Measurements from ENCODE around the gene CFAP45. TPM values are rescaled to one million over a fixed set of nuclear protein-coding genes. Genes with fewer than 3 reads are reported as not detected.

The CFAP45 gene
- polyA plus RNA-seq, 1 of the 3 experiments (the other 2 are of a cell fraction) = 0.74 TPM

DNA sequence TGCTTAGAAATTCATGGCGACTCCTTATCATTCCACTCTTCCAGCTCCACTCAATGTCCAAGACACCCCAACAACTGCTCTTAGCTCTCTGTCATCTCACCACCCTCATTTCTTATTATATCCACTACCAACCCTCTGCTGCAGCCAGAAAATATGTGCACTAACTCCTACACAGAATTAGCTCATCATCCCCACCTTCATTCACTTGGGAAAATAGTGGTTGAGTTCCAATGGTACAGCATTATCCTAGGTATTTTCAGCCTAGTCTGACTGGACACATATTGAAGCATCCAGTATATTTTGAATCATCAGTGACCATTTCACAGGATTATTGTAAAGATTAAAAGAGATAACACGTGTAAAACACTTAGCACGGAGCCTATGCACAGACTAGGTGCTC is 20.8 kb downstream of the CFAP45 start:
- ChIA-PET CTCF (interaction anchor here (2.0 to 6.7 kb wide), 3 partner anchors 12 to 81 kb away, joined by 9 to 76 read pairs (median 34); no protein-coding TSS in a partner anchor), POLR2A (no interaction called here)
- H2AFZ ChIP-seq (ENCODE audit: low read depth) = no peak overlapping the region
- whole genome bisulfite sequencing (ENCODE audit: low lambda C conversion rate) = 96% methylated on average over 3 of the region's 3 CpGs
- no peak overlapping the region for H3K9ac ChIP-seq
- no peaks in the 10 kb centered on the region for H3K79me2 ChIP-seq (ENCODE audit: insufficient read depth)
- H3K27me3 ChIP-seq (ENCODE audit: insufficient read depth) = no peaks in the 10 kb centered on the region
- no peaks in the 10 kb centered on the region for H3K36me3 ChIP-seq (replicated peaks in 1 of 2; ENCODE audit: control insufficient read depth in 1 of 2, insufficient read depth in 2 of 2, low read length in 1 of 2)
- peaks cover 14 to 16% of the 10 kb centered on the region in 2 experiments; a peak in 2 of 4 replicates for H3K4me1 ChIP-seq (ENCODE audit: control insufficient read depth in 1 of 2, insufficient read depth in 2 of 2, low read depth in 1 of 2, low read length in 1 of 2)
- H3K4me3 ChIP-seq (ENCODE audit: low read depth in 2 of 2, low read length in 1 of 2) = no peak overlapping the region
- H3K4me2 ChIP-seq = no peak overlapping the region
- TF ChIP-seq RCOR1 (IDR thresholded peaks at IDR 0.05; ENCODE audit: low read length) (no peak), TAF1 (IDR thresholded peaks at IDR 0.05; ENCODE audit: borderline replicate concordance, low read depth, low read length) (no peak), JUND (IDR thresholded peaks at IDR 0.05) (no peak), FOXJ3 (CRISPR knock-in tag; IDR thresholded peaks at IDR 0.05) (no peak), TCF12 (IDR thresholded peaks at IDR 0.05) (no peak), GABPA (IDR thresholded peaks at IDR 0.05; ENCODE audit: low read depth) (no peak), RFX5 (IDR thresholded peaks at IDR 0.05; ENCODE audit: low read length) (no peak), POLR2AphosphoS5 (IDR thresholded peaks at IDR 0.05; ENCODE audit: low read depth, low read length) (no peak), NRF1 (IDR thresholded peaks at IDR 0.05; ENCODE audit: low read depth, low read length) (no peak), MEF2A (IDR thresholded peaks at IDR 0.05; ENCODE audit: borderline replicate concordance, low read depth) (no peak), FOXM1 (IDR thresholded peaks at IDR 0.05; ENCODE audit: low read depth) (no peak)
- TF ChIP-seq, protein P1, sequence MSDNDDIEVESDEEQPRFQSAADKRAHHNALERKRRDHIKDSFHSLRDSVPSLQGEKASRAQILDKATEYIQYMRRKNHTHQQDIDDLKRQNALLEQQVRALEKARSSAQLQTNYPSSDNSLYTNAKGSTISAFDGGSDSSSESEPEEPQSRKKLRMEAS (IDR thresholded peaks at IDR 0.05; ENCODE audit: low read depth) = no peak
- TF ChIP-seq, protein P2, sequence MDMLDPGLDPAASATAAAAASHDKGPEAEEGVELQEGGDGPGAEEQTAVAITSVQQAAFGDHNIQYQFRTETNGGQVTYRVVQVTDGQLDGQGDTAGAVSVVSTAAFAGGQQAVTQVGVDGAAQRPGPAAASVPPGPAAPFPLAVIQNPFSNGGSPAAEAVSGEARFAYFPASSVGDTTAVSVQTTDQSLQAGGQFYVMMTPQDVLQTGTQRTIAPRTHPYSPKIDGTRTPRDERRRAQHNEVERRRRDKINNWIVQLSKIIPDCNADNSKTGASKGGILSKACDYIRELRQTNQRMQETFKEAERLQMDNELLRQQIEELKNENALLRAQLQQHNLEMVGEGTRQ (IDR thresholded peaks at IDR 0.05; ENCODE audit: borderline replicate concordance, low read depth, low read length) = no peak
- TF ChIP-seq, protein P3, sequence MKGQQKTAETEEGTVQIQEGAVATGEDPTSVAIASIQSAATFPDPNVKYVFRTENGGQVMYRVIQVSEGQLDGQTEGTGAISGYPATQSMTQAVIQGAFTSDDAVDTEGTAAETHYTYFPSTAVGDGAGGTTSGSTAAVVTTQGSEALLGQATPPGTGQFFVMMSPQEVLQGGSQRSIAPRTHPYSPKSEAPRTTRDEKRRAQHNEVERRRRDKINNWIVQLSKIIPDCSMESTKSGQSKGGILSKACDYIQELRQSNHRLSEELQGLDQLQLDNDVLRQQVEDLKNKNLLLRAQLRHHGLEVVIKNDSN (IDR thresholded peaks at IDR 0.05; ENCODE audit: borderline replicate concordance, low read depth) = no peak
- DNase-seq = no peak
- H3K27ac ChIP-seq (ENCODE audit: low read depth in 2 of 2, low read length in 1 of 2) = no peak overlapping the region
- H3K9me3 ChIP-seq = no peaks in the 10 kb centered on the region
- no peaks in the 10 kb centered on the region for H3K9me2 ChIP-seq
- H3F3A ChIP-seq (replicated peaks; ENCODE audit: insufficient read depth) = peaks cover 5% of the 10 kb centered on the region
- no peaks in the 10 kb centered on the region for H4K20me1 ChIP-seq (ENCODE audit: insufficient read depth)

DNA sequence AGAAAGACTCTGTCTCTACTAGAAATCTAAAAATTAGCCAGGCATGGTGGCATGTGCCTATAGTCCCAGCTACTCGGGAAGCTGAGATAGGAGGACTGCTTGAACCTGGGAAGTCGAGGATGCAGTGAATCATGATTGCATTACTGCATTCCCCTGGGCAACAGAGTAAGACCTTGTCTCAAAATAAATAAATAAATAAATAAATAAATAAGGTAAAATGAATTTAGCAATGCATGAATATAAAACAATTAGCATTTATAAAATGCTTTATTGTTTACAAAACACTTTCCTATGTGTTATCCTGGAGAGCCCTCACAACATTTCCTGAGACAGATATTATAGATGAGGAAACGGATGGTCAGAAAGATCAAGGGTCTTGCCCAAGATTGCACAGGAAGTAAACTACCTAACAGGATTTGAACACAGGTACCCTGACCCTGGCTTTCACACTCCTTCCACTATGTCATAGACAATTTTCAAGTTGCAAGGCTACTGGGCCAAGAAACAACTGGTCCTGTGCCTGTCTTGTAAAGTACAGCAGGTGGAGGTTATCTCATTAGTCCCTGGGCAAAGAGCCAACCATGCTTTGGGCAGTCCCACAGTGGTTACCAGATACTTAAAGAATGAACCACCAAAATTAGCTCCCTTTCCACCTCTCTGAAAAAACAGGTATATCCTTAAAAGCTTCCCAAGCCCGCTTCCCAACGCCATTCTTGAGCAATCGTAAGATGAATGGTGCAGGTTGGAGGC is 22.1 kb downstream of the CFAP45 start:
- Histone ChIP-seq H4K20me1 (ENCODE audit: insufficient read depth) (no peaks in the 10 kb centered on the region), H3K79me2 (ENCODE audit: insufficient read depth) (no peaks in the 10 kb centered on the region), H3K36me3 (replicated peaks in 1 of 2; ENCODE audit: control insufficient read depth in 1 of 2, insufficient read depth in 2 of 2, low read length in 1 of 2) (no peaks in the 10 kb centered on the region), H3K4me2 (no peak overlapping the region), H3K27me3 (ENCODE audit: insufficient read depth) (no peaks in the 10 kb centered on the region), H3K9me3 (no peaks in the 10 kb centered on the region), H3K9ac (no peak overlapping the region), H3K4me1 (ENCODE audit: control insufficient read depth in 1 of 2, insufficient read depth in 2 of 2, low read depth in 1 of 2, low read length in 1 of 2) (peaks cover 12 to 16% of the 10 kb centered on the region in 2 experiments; a peak in 2 of 4 replicates), H3F3A (replicated peaks; ENCODE audit: insufficient read depth) (peaks cover 5% of the 10 kb centered on the region), H3K27ac (ENCODE audit: low read depth in 2 of 2, low read length in 1 of 2) (no peak overlapping the region), H3K9me2 (no peaks in the 10 kb centered on the region), H3K4me3 (ENCODE audit: low read depth in 2 of 2, low read length in 1 of 2) (no peak overlapping the region), H2AFZ (ENCODE audit: low read depth) (no peak overlapping the region)
- 93% methylated on average over 6 of the region's 6 CpGs for WGBS (ENCODE audit: low lambda C conversion rate)
- POLR2A ChIA-PET = interaction anchor here (0.6 kb wide), 1 partner anchor 9 kb away, joined by 3 read pairs; no protein-coding TSS in a partner anchor
- no peak for DNase-seq
- CTCF ChIA-PET = interaction anchor here (1.5 to 6.7 kb wide), 3 partner anchors 14 to 56 kb away, joined by 5 to 76 read pairs (median 9); no protein-coding TSS in a partner anchor
- TF ChIP-seq EZH2phosphoT487 (IDR thresholded peaks at IDR 0.05; ENCODE audit: borderline replicate concordance, low read depth) = no peak
- TF ChIP-seq RXRA (IDR thresholded peaks at IDR 0.05; ENCODE audit: borderline replicate concordance, low read depth) = no peak
- no peak for TF ChIP-seq JUND (IDR thresholded peaks at IDR 0.05)
- TF ChIP-seq MEF2A (IDR thresholded peaks at IDR 0.05; ENCODE audit: borderline replicate concordance, low read depth) = no peak
- TF ChIP-seq, protein P4, sequence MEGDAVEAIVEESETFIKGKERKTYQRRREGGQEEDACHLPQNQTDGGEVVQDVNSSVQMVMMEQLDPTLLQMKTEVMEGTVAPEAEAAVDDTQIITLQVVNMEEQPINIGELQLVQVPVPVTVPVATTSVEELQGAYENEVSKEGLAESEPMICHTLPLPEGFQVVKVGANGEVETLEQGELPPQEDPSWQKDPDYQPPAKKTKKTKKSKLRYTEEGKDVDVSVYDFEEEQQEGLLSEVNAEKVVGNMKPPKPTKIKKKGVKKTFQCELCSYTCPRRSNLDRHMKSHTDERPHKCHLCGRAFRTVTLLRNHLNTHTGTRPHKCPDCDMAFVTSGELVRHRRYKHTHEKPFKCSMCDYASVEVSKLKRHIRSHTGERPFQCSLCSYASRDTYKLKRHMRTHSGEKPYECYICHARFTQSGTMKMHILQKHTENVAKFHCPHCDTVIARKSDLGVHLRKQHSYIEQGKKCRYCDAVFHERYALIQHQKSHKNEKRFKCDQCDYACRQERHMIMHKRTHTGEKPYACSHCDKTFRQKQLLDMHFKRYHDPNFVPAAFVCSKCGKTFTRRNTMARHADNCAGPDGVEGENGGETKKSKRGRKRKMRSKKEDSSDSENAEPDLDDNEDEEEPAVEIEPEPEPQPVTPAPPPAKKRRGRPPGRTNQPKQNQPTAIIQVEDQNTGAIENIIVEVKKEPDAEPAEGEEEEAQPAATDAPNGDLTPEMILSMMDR (IDR thresholded peaks at IDR 0.05) = no peak
- TF ChIP-seq TCF12 (IDR thresholded peaks at IDR 0.05) = no peak
- TF ChIP-seq EP300 (IDR thresholded peaks at IDR 0.05; ENCODE audit: borderline replicate concordance in 1 of 2, low read depth in 1 of 2, low read length in 1 of 2) = no peak
- no peak for TF ChIP-seq POLR2AphosphoS5 (IDR thresholded peaks at IDR 0.05; ENCODE audit: low read depth, low read length)
- no peak for TF ChIP-seq RAD21 (IDR thresholded peaks at IDR 0.05; ENCODE audit: low read length)
- TF ChIP-seq, protein P5, sequence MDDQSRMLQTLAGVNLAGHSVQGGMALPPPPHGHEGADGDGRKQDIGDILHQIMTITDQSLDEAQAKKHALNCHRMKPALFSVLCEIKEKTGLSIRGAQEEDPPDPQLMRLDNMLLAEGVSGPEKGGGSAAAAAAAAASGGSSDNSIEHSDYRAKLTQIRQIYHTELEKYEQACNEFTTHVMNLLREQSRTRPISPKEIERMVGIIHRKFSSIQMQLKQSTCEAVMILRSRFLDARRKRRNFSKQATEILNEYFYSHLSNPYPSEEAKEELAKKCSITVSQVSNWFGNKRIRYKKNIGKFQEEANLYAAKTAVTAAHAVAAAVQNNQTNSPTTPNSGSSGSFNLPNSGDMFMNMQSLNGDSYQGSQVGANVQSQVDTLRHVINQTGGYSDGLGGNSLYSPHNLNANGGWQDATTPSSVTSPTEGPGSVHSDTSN (IDR thresholded peaks at IDR 0.05) = no peak
- no peak for TF ChIP-seq YY1 (IDR thresholded peaks at IDR 0.05; ENCODE audit: low read depth)
- no peak for TF ChIP-seq TEAD4 (IDR thresholded peaks at IDR 0.05; ENCODE audit: borderline replicate concordance, insufficient read depth)

Data from SK-N-SH (cell line).